Esophagus squamous epithelium (tissue), 5 donors: ENCODE data around the gene NPAS2. TPM values are rescaled to one million over a fixed set of nuclear protein-coding genes. Genes with fewer than 3 reads are reported as not detected.

Source experiments
- DNase-seq: peaks from one replicate; lab custom pipeline; 2025; lab: John Stamatoyannopoulos, UW
- H3K27ac ChIP-seq, 4 donors: fragments of 200-600 bp; sonication (generic); one replicate each; pipeline ENCODE4 v1.5.1; 2016 to 2019; ENCODE audit warnings: mild to moderate bottlenecking in 1 of 4
- H3K27me3 ChIP-seq, 4 donors: fragments of 200-600 bp; sonication (generic); 1 replicate in 3 of 4; 2 replicates in 1 of 4; pipeline versions ENCODE4 v1.5.1 to v1.6.0; 2017 to 2021; ENCODE audit warnings: antibody characterized with exemption in 1 of 4
- H3K36me3 ChIP-seq, 3 donors: fragments of 200-600 bp; sonication (generic); one replicate each; pipeline ENCODE4 v1.5.1; 2016 to 2019
- H3K4me1 ChIP-seq, 3 donors: fragments of 200-600 bp; sonication (generic); one replicate each; pipeline ENCODE4 v1.5.1; 2017 to 2019
- H3K4me3 ChIP-seq, 4 donors: fragments of 200-600 bp; sonication (generic); 1 replicate in 3 of 4; 2 replicates in 1 of 4; pipeline ENCODE4 v1.5.1; 2016 to 2019; ENCODE audit warnings: mild to moderate bottlenecking in 2 of 4, moderate library complexity in 1 of 4
- H3K9me3 ChIP-seq, 3 donors: fragments of 200-600 bp; sonication (generic); one replicate each; pipeline ENCODE4 v1.5.1; 2016 to 2019
- POLR2A ChIP-seq, 4 donors: fragments of 450-650 bp; IDR thresholded peaks; one replicate each; pipeline ENCODE4 v1.6.1; 2017; ENCODE audit warnings: antibody characterized with exemption in 4 of 4, mild to moderate bottlenecking in 4 of 4, moderate library complexity in 3 of 4
- WGBS, 2 donors: methylation state at CpG; one replicate each; pipeline ENCODE4 v1.1.5; 2018; 5-methylcytosine and 5-hydroxymethylcytosine counted together
- intact Hi-C: fragments of 100-400 bp; cut with DNase I; formaldehyde crosslinking; loops from one replicate; pipeline ENCODE4 v1.15.0; 2022
- total RNA-seq, 4 donors: library from RNA; depleted of rRNA; stranded (reverse); fragments of >200 nt; gene quantifications; one replicate each; pipeline ENCODE4 v1.1.0, GENCODE V29; 2016
- TF ChIP-seq, protein P1 (sequence below), 6 experiments: fragments of 450-650 bp in 4 of 6; fragments of 200-600 bp in 2 of 6; sonication (generic) in 2 of 6; IDR thresholded peaks; one replicate each; pipeline ENCODE4 v1.5.1; 2016 to 2019; ENCODE audit warnings: antibody characterized with exemption in 6 of 6, mild to moderate bottlenecking in 4 of 6, moderate library complexity in 4 of 6
- donor health status: DM: yes; HTN: yes; CAD: no.

The NPAS2 gene
- total RNA-seq, 4 donors from 2014 or later, result 29.1 to 64.2 (median 39.1) TPM

DNA sequence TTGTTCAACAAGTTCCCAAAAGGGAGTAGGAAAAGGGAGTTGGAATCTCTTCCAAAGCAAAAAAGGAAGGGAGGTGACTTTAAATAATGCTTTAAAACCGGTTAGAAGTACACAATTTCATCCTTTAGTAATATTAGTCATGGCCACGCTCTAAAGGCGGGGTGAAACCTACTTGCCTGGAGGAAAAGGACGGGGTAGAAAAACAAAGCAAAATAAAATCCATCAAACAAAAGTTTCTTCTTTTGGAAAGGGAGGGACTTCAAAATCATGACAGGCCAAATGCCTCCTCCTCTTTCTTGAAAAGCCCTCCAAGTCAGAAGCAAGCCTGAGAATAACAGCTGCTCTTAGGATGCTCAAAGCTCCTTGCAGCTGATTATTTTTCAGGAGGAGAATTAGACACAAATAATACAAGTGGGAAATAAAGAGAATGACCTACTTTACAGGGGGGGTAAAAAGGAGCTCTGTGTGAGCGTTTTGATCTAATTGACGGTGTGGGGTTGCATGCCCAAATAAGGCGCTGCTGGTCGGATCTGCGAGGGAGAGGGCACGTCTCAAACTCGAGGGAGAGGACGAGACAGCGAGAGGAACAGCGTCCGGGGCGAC is 1.8 kb upstream of the NPAS2 start:
- peak overlapping the region; percentile 73 to 92 (median 81) for H3K4me3 ChIP-seq
- no peak for TF ChIP-seq POLR2A (IDR thresholded peaks at IDR 0.05)
- TF ChIP-seq, protein P1, sequence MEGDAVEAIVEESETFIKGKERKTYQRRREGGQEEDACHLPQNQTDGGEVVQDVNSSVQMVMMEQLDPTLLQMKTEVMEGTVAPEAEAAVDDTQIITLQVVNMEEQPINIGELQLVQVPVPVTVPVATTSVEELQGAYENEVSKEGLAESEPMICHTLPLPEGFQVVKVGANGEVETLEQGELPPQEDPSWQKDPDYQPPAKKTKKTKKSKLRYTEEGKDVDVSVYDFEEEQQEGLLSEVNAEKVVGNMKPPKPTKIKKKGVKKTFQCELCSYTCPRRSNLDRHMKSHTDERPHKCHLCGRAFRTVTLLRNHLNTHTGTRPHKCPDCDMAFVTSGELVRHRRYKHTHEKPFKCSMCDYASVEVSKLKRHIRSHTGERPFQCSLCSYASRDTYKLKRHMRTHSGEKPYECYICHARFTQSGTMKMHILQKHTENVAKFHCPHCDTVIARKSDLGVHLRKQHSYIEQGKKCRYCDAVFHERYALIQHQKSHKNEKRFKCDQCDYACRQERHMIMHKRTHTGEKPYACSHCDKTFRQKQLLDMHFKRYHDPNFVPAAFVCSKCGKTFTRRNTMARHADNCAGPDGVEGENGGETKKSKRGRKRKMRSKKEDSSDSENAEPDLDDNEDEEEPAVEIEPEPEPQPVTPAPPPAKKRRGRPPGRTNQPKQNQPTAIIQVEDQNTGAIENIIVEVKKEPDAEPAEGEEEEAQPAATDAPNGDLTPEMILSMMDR (IDR thresholded peaks at IDR 0.05), result peak in 1 of 6 experiments; percentile 9
- H3K36me3 ChIP-seq, result no peaks in the 10 kb centered on the region
- 9 to 11% methylated on average over 16 of the region's 16 CpGs for WGBS, 2 donors
- no peak for DNase-seq
- H3K9me3 ChIP-seq, result no peaks in the 10 kb centered on the region
- peak overlapping the region; percentile 94 to 98 (median 96) for H3K27ac ChIP-seq
- H3K27me3 ChIP-seq, result peaks cover 0 to 25% (median 0%) of the 10 kb centered on the region in 4 donors
- intact Hi-C loops, result no loop called here
- H3K4me1 ChIP-seq, result peaks cover 0 to 75% (median 16%) of the 10 kb centered on the region in 3 donors

DNA sequence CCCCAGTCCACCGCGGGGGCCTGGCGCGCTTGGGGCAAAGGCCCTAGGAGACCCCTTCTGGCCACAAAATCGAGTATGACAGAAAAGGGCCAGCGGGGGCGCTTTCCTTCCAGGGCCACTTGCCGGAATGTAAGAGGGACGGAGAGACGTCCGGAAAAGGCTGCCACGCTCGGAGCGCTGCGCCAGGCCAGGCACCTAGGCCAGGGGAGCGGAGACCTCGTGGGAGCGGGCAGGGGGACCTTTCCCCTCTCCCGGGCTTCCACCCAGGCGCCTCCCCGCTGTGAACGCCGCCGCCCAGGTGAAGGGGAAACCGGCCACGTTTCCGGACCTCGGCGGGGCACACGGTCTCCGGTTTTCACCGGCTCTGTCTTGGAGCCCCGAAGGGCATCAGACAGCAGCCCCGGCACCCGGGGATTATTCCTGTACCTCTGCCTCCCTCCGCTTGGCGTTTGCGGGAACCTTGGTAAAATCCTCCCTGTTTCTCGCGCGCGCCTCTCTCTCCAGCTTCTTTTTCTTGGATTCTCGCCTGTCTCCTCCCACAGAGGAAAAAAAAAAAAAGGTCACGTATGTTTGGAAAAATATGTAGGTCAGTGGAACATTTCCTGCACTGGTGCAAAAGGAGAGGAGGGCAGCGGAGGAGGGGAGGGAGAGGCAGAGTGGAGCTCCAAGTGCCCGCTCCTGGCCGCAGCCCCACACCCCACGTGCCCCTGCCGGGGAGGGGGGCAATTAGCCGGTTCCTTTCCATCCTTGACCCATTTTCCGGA is 1.2 kb upstream of the NPAS2 start:
- WGBS, 2 donors, result 0% methylated on average over 8 to 19 of the region's 51 CpGs
- DNase-seq, result no peak
- no peaks in the 10 kb centered on the region for H3K9me3 ChIP-seq
- peaks cover 0 to 25% (median 0%) of the 10 kb centered on the region in 4 donors for H3K27me3 ChIP-seq
- H3K4me1 ChIP-seq, result peaks cover 0 to 82% (median 23%) of the 10 kb centered on the region in 3 donors
- no peaks in the 10 kb centered on the region for H3K36me3 ChIP-seq
- peak overlapping the region; percentile 73 to 92 (median 81) for H3K4me3 ChIP-seq
- peak overlapping the region; percentile 94 to 98 (median 96) for H3K27ac ChIP-seq
- intact Hi-C loops, result no loop called here
- TF ChIP-seq, protein P1 (IDR thresholded peaks at IDR 0.05), result peak in 1 of 6 experiments; percentile 2
- TF ChIP-seq POLR2A (IDR thresholded peaks at IDR 0.05), result peak in 2 of 4 donors; percentile 46 to 52

DNA sequence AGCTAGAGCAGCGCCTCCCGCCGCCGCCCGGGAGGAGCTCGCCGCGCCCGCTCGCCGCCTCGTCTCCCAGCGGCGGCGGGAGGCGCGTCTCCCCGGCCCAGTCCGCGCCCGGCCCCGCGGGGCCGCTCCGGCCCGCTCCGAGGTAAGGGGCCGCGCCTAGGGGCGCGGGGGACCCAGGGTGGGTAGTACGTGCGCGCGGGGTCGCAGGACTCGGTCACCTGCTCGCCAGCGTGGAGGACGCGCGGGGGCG is 259 bp downstream of the NPAS2 start:
- Histone ChIP-seq H3K9me3 (no peaks in the 10 kb centered on the region), H3K36me3 (no peaks in the 10 kb centered on the region), H3K4me3 (peak overlapping the region; percentile 73 to 92 (median 81)), H3K27me3 (peaks cover 0 to 25% (median 0%) of the 10 kb centered on the region in 4 donors), H3K4me1 (peaks cover 0 to 83% (median 23%) of the 10 kb centered on the region in 3 donors), H3K27ac (peak overlapping the region; percentile 94 to 98 (median 96))
- no peak for TF ChIP-seq POLR2A (IDR thresholded peaks at IDR 0.05)
- TF ChIP-seq, protein P1 (IDR thresholded peaks at IDR 0.05), result no peak
- intact Hi-C loops, result no loop called here
- DNase-seq, result no peak
- no CpG with 5 or more reads among the region's 43 CpGs for WGBS, 2 donors

DNA sequence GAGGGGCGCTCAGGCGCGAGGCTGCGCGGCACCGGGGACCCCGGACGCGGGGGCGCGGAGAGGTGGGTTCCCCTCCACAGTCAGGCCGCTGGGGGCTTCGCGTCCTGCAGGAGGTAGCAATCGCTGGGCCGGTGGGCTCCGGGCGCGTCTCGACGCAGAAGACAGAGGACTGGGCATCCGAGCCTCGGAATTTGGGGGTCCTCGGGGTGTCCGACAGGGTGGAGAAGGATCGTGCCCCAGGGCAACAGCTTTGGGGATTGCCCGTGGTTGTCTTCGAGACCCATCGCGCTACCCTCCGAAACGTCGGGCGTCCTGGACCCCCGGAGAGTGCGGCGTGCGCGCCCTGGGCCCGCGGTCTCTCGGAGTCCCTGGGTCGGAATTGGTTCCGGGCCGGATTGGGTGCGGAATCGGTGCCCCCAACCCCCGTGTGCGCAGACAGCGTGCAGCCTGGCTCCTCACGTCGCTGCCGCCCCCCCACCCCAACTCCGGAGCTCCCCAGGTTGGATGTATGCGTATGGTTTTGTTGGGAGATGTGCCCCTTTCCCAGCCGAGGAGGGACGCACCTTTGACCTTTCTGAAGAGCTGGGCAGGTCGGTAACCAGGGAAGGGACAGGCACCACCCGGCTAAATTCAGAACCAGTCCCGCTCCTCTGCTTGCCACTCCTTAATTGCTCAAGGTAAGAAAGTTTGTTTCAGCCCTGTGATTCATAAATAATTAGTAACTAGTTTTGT is 750 bp downstream of the NPAS2 start:
- H3K27ac ChIP-seq, result peak overlapping the region; percentile 94 to 98 (median 96)
- H3K27me3 ChIP-seq, result peaks cover 0 to 25% (median 0%) of the 10 kb centered on the region in 4 donors
- peaks cover 0 to 78% (median 23%) of the 10 kb centered on the region in 3 donors for H3K4me1 ChIP-seq
- H3K36me3 ChIP-seq, result no peaks in the 10 kb centered on the region
- peak overlapping the region; percentile 73 to 92 (median 81) for H3K4me3 ChIP-seq
- H3K9me3 ChIP-seq, result no peaks in the 10 kb centered on the region
- 0% methylated on average over 4 of the region's 60 CpGs; no CpG with 5 or more reads in 1 of the 2 donors for WGBS, 2 donors
- no peak for DNase-seq
- TF ChIP-seq POLR2A (IDR thresholded peaks at IDR 0.05), result peak in 1 of 4 donors; percentile 30
- TF ChIP-seq, protein P1 (IDR thresholded peaks at IDR 0.05), result no peak
- intact Hi-C loops, result no loop called here
